ENCODE data around the gene OR13C4.
"Not testable (repeated sequence)": the region's sequence is repeated elsewhere in the genome, so short reads cannot be mapped to it uniquely, and the experiment has no call there.

Gene OR13C4

GRCh38 chr9:104527109-104527508 is at the start of gene OR13C4:
Gene OR13C4, minus strand, starts transcription at chr9:104527209. Its CDS starts 0 bp downstream, at chr9:104527209.
- DNase-seq = no peak

GRCh38 chr9:104575456-104575855 is 48.4 kb upstream of the OR13C4 start:
- no peak for DNase-seq

- DNase-seq = no peak
These were observed 45.6 kb upstream of the OR13C4 start for GRCh38 chr9:104572612-104573011.

- DNase-seq = no peak
These were observed 41.9 kb upstream of the OR13C4 start, which contains the start of gene OR13C8 for GRCh38 chr9:104568868-104569267. Gene OR13C8, plus strand, starts transcription at chr9:104569168. Its CDS starts 0 bp downstream, at chr9:104569168.

- DNase-seq = no peak
These were observed 37.3 kb upstream of the OR13C4 start for GRCh38 chr9:104564358-104564757.

GRCh38 chr9:104556830-104557634 is 30.0 kb upstream of the OR13C4 start:
- DNase-seq = no peak

- no peak for DNase-seq
These were observed 28.5 kb upstream of the OR13C4 start for GRCh38 chr9:104555521-104555920.

GRCh38 chr9:104553261-104553660 is 26.3 kb upstream of the OR13C4 start:
- no peak for DNase-seq

GRCh38 chr9:104544644-104545043 is 17.6 kb upstream of the OR13C4 start:
- no peak for DNase-seq

- no peak for DNase-seq
These were observed 12.3 kb upstream of the OR13C4 start for GRCh38 chr9:104539275-104539674.

GRCh38 chr9:104536756-104537155 is 9.7 kb upstream of the OR13C4 start, which contains the start of gene OR13C3:
Gene OR13C3, minus strand, starts transcription at chr9:104536856. Its CDS starts 133 bp downstream, at chr9:104536723.
- no peak for DNase-seq

- not testable (repeated sequence) for DNase-seq
These were observed 6.8 kb downstream of the OR13C4 start for GRCh38 chr9:104520241-104520640.

- no peak for DNase-seq
These were observed 12.1 kb downstream of the OR13C4 start for GRCh38 chr9:104514901-104515300.

- DNase-seq = no peak
These were observed 20.4 kb downstream of the OR13C4 start for GRCh38 chr9:104506565-104506964.

- no peak for DNase-seq
These were observed 23.0 kb downstream of the OR13C4 start, which contains the start of gene OR13F1 for GRCh38 chr9:104503963-104504362. Gene OR13F1, plus strand, starts transcription at chr9:104504263. Its CDS starts 0 bp downstream, at chr9:104504263.

GRCh38 chr9:104503440-104503839 is 23.6 kb downstream of the OR13C4 start:
- DNase-seq = no peak

- DNase-seq = no peak
These were observed 32.2 kb downstream of the OR13C4 start for GRCh38 chr9:104494808-104495207.

- DNase-seq = no peak
These were observed 42.0 kb downstream of the OR13C4 start for GRCh38 chr9:104485014-104485413.

- DNase-seq = no peak
These were observed 44.0 kb downstream of the OR13C4 start for GRCh38 chr9:104482921-104483570.
